Stimulated activated CD8-positive, alpha-beta memory T cell treated with anti-CD3 and anti-CD28 coated beads, Interleukin-2, amount 100 ng/mL, for 1 hour (primary cell): ENCODE measurements around the gene ANKRD17.
A peak's percentile ranks its signal among the peaks of the same experiment; 100 is the strongest.
"Not testable (repeated sequence)": the region's sequence is repeated elsewhere in the genome, so short reads cannot be mapped to it uniquely, and the experiment has no call there.

Experiments
- DNase-seq, 2 donors: peaks; one replicate each; pipeline ENCODE4 v3.0.0-alpha.2; 2020; ENCODE audit warnings: low read depth in 2 of 2

Gene ANKRD17

GRCh38 chr4:73258686-73259570 lies at the start of gene ANKRD17:
ANKRD17 (minus strand) TSS chr4:73258798; CDS start chr4:73258668, 130 bp downstream.
- peak; percentile 78 to 80 for DNase-seq

DNA sequence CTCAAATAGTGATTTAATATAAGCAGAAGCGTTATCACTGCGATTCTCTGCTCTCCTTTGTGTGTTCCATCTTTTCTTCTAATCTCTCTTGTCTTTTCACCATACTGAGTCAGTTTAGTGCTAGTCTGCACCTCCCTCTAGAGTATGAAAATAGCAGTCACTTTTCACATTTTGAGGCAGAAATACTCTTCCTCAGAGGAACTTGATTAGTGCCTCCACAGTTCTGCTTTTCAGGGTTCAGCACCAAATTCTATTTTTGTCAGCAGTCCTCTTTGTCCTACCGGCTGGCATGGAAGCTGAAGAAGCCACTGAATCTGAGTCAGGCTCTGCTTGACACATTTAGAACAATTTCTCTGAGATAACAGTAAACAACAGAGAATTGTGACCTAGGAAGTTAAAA lies 49.7 kb upstream of the ANKRD17 start:
- no peak for DNase-seq

GRCh38 chr4:73303711-73304110 lies 45.1 kb upstream of the ANKRD17 start:
- DNase-seq = no peak

DNA sequence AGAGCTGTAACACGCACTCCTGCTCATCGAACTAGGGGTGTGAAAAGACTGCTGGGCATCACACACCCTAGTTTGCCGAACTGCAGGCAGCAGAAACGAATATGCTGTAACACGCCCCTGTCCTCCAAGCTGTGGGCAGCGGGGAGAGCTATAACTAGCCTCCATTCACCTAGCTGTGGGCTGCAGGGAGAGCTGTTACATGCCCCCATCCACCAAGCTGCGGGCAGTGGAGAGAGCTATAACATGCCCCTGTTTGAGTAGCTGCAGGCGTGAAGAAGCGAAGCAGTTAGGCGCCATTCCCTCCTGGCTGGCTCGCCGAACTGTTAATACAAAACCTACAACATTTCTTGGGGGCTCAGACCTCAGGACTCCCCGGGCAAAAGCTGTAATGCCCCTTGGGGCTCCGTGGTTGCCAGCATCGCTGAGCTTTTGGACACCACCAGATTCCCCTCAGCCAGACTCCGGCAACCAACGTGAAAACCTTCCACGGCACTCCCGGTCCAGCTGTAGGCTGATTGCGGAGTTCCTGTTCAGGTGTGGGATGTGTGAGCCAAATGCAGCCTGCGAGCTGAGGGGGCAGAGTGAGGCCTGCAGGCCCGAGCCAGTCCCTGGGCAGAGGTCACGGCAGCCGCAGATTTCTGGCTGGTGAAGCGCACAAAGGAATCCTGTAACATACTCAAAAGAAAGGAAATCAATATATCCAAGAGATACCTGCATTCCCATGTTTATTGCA lies 41.1 kb upstream of the ANKRD17 start:
- no peak for DNase-seq

- DNase-seq = not testable (repeated sequence)
These were observed 34.1 kb upstream of the ANKRD17 start for GRCh38 chr4:73292661-73293060.

GRCh38 chr4:73281982-73282381 lies 23.4 kb upstream of the ANKRD17 start:
- DNase-seq = no peak

DNA sequence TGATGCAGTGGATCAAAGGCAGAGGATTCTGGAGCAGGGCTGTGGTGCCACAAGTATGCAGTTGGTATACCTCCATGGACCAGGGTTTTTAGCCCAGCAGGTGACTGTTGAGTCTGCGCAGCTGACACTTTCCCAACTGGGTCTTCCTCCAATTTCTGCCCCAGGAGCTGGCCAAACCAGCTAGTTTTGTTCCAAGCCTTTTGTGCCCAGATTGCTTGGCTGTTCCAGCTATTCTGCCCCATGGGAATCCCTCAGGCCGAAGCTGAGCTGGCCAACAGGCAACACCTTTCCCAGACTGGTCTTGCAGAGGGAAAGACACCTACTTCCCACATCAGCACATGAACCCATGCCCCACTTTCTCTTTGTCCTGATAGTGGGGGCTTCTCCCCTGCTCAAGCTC lies 22.8 kb upstream of the ANKRD17 start:
- DNase-seq = no peak

GRCh38 chr4:73277201-73277600 lies 18.6 kb upstream of the ANKRD17 start:
- no peak for DNase-seq

GRCh38 chr4:73275318-73275654 lies 16.7 kb upstream of the ANKRD17 start:
- DNase-seq = no peak

GRCh38 chr4:73272816-73273215 lies 14.2 kb upstream of the ANKRD17 start:
- no peak for DNase-seq

DNA sequence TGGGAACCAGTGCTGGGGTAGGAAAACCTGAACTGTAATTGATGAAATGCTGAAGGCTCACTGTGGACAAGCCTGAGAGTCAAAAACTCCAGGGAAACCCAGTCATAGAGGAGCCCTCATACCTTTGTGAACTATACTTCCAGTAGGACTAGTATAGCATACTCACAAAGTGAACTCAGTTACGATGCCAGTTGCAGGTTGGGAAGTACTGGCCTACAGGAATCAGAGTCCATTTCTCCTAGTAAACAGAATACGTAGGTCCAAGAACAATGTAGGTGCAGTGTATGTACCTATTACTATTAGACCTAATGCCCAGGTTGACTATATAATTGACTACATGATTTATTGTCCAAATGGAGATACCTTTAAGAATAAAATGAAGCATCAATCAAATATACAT lies 8.5 kb upstream of the ANKRD17 start:
- no peak for DNase-seq

- DNase-seq = no peak
These were observed 1.0 kb upstream of the ANKRD17 start for GRCh38 chr4:73259571-73260090.

DNA sequence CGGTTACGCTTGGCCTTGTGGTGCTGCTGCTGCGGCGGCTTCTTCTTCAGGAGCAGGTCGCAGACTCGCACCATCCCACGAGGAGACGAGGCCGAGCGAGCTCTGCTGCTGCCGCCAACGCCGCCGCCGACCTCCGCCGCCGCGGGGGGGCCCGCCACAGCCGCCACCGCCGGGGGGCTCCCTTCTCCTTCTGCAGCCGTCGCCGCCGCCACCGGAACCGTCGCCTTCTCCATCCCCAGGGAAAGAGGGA lies 237 bp downstream of the ANKRD17 start:
- DNase-seq = no peak

DNA sequence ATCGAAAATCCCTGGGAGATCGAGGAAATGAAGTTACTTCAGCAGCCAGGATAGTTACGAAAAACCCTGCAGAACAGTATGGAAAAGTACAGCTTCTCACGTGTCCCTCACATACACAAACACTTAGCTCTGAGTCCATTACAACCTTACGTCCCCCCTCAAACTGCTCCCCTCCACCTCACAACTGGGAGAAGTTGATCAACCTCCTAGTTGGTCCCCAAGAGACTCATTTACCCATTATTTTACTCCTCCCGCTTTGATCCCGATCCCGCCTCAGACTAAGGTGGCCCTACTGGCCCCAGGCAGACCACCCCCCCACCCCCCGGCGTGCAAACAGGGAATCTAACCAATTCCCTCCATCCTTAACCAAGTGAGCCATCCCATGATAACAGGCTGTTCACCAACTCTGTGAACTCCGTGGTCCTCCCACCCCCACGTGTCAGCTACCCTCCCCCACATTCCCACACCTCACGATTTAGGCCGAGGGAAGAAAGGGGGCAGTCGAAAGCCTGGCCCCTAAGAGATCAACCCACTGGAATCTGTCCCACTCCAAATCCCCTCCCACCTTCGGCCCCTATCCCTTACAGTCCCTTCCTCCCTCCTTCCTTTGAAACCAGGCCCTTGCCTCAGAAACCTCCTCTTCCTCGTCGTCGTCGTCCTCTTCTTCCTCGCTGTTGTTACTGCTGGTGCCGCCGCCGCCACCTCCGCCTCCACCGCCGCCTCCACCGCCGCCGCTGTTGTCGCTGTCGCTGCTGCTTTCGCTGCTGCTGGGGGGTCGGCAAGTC lies 755 bp downstream of the ANKRD17 start:
- peak in 1 of 2 donors; percentile 0 for DNase-seq

DNA sequence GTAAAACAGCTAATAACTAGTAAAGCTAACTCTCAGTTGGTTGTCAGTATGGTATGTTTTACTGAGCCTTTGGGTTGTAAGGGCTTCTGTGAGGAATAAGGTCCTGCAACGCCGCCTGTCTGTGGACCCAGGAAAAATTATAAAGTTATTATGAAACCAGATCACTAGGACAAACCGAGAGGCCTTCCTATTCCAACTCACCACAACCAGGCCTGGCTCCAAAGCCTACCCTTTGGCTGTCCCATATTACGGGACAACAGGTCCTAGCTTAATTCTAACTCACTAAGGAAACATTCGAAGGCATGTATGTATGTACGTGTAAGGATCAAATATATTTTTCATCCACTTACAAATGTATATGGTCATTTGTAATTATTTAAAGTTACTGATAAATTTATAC lies 1.4 kb downstream of the ANKRD17 start:
- DNase-seq = peak; percentile 21 to 33

- not testable (repeated sequence) for DNase-seq
These were observed 2.8 kb downstream of the ANKRD17 start for GRCh38 chr4:73255847-73256246.

DNA sequence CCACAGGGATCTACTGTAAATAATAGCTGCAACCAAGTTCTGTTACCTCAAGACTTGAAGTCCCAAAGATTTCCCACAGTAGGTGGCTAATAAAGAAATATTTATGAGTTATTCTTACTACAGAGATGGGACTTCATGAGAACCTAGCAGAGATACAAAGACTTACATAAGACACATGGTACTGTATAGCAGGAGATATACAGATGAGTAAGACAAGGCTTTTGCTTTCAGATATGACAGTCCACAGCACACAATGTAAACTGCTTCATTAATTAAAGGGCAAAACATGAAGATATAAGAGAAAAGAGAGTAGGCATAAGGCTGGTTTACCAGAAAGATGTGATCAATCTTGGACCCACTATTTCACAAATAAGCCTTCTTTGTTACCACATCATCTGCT lies 6.6 kb downstream of the ANKRD17 start:
- DNase-seq = no peak

- DNase-seq = no peak
These were observed 7.2 kb downstream of the ANKRD17 start for GRCh38 chr4:73251384-73251783.

- no peak for DNase-seq
These were observed 8.0 kb downstream of the ANKRD17 start for GRCh38 chr4:73250642-73251041.

- no peak for DNase-seq
These were observed 9.8 kb downstream of the ANKRD17 start for GRCh38 chr4:73248821-73249220.

- no peak for DNase-seq
These were observed 10.2 kb downstream of the ANKRD17 start for GRCh38 chr4:73248416-73248815.

- DNase-seq = no peak
These were observed 11.5 kb downstream of the ANKRD17 start for GRCh38 chr4:73247100-73247499.
